GM12873 (cell line): ENCODE data around the gene FANCC.

Experiments used
- TF ChIP-seq, protein P1 (sequence below): IDR thresholded peaks from 2 replicates; pipeline ENCODE4 v1.5.1; 2012; ENCODE audit warnings: low read depth, mild to moderate bottlenecking, moderate library complexity, low read length, control low read depth; ENCODE audit not compliant: insufficient read depth; ENCODE audit errors: missing control alignments

Gene FANCC

GRCh38 chr9:95306819-95307218 is 10.7 kb downstream of the FANCC start:
- TF ChIP-seq, protein P1, sequence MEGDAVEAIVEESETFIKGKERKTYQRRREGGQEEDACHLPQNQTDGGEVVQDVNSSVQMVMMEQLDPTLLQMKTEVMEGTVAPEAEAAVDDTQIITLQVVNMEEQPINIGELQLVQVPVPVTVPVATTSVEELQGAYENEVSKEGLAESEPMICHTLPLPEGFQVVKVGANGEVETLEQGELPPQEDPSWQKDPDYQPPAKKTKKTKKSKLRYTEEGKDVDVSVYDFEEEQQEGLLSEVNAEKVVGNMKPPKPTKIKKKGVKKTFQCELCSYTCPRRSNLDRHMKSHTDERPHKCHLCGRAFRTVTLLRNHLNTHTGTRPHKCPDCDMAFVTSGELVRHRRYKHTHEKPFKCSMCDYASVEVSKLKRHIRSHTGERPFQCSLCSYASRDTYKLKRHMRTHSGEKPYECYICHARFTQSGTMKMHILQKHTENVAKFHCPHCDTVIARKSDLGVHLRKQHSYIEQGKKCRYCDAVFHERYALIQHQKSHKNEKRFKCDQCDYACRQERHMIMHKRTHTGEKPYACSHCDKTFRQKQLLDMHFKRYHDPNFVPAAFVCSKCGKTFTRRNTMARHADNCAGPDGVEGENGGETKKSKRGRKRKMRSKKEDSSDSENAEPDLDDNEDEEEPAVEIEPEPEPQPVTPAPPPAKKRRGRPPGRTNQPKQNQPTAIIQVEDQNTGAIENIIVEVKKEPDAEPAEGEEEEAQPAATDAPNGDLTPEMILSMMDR: no peak

DNA sequence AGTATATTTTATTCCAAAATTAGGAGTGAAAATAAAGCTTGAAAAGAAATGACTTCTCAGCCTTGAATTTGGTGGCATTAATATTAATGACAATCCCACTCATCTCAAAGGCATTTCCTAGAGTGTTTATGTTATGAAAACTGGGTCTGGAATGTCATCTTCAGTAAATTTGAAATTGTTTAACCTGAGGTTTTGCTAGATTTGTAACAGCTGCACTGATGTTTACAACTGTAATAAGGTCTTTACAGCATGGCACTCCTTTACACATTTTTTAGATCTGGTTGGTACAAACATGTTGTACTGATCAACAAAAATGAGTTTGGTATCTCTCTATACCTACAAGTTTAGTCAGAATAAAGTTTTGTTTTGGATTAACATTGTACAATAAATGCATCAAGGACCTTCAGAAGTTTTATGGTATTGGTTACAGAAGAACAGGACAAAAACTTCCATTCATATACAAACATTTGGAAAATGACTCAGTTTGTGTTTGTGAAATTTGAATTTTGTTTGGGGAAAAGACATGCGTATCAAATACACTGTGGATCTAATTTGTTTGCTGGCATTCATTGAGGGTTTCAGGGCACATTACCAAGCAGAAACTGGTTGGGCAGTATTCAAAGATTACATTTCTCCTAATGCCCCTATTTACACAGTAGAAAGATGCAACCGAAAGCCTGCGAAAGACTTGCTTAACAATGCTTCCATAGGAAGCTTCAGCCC is 11.6 kb downstream of the FANCC start:
- TF ChIP-seq, protein P1: no peak

DNA sequence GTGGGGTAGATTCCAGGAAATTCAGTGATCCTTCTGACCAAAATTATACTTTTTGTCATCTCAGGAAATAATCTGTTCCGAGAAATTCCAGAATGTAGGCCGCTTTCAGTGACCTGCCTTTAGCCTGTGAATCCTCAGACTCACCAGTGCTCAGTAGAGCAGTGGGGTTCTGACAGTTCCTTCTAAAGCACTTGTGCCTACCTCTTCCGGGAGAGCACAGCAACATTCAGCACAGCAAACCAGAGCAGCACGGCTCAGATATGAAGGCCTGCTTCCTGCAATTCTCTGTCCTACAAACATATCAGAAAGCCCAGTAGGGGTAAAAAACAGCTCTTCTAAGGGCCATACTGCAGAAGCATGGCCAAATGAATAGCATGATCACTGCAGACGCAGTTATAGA is 15.0 kb downstream of the FANCC start:
- TF ChIP-seq, protein P1: no peak

GRCh38 chr9:95297760-95298159 is 19.7 kb downstream of the FANCC start:
- TF ChIP-seq, protein P1: no peak

DNA sequence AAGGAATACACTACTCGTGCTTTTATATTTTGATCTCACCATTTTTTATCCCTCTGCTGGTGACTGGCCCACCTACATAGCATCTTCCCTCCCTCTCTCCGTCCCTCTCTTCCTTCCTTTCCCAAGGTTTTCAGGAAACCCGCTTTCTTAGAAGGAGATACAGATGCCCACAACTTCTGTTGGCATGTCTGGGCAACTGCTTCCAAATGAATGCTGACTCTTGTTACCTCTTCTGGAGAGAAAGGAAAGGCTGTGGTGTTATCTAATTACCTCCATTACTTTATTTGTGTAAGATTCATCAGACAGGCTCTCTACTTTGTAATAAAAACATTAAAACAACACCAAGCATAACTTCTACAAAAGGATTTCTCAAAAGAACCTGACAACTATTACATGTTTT is 20.2 kb downstream of the FANCC start:
- TF ChIP-seq, protein P1: no peak

- TF ChIP-seq, protein P1: no peak
Observed at GRCh38 chr9:95296761-95297160, 20.7 kb downstream of the FANCC start.

DNA sequence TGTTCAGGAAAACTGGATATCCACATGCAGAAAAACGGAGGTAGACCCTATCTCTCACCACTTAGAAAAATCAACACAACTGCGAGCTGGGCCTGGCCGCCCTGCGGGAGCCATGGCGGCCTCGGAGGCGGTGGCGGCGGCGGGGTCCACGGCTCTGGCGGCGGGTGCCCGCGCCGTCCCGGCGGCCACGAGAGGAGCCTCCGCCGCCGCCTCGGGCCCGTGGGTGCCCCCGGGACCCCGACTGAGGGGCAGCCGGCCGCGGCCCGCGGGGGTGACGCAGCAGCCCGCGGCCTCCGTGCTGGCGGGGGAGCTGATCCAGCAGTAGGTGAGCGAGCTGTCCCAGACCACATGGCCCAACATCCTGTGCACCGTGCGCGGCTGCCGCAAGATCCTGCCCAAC is 25.3 kb downstream of the FANCC start:
- TF ChIP-seq, protein P1: no peak
